H1 (cell line): ENCODE data around the gene FOXI1. TPM values are rescaled to one million over a fixed set of nuclear protein-coding genes. Genes with fewer than 3 reads are reported as not detected.

ENCODE experiments used
- KDM1A ChIP-seq: fragments of 200-600, 300-600 bp; sonication (generic); IDR thresholded peaks from 2 replicates; pipeline ENCODE4 v1.7.1; 2016; ENCODE audit warnings: mild to moderate bottlenecking, low read length, borderline replicate concordance
- polyA plus RNA-seq, 7 experiments: library from polyadenylated mRNA; depleted of rRNA in 3 of 7; stranded (reverse) in 5 of 7; unstranded in 2 of 7; fragments of >200 nt in 5 of 7; fragments of 200-250 nt in 2 of 7; gene quantifications; 1 replicate in 5 of 7; 2 replicates in 1 of 7; 4 replicates in 1 of 7; pipeline versions ENCODE4 v1.2.1 to v1.2.3, GENCODE V29; 2011 to 2013; ENCODE audit warnings: missing spikeins in 2 of 7, mixed read lengths in 2 of 7
- total RNA-seq: library from RNA; stranded (reverse); fragmentation: NEBNext Ultra II Directional; extraction: Animal tissue kit (Norgen Biotek cat#: 25700); gene quantifications from 2 replicates; pipeline ENCODE4 v1.2.1, GENCODE V29; 2021

Gene FOXI1
- total and polyA plus RNA-seq, 2 of the 8 experiments (the other 6 are each of a cell fraction or from before 2014, with no cell fraction given) = not detected

- TF ChIP-seq KDM1A = no peak
- TF ChIP-seq, all 59 proteins: peak for 0
Observed at GRCh38 chr5:170143710-170144109, 38.0 kb downstream of the FOXI1 start (continued).
